ENCODE results near the gene MRPL40.

GRCh38 chr22:19464975-19465374, 32.6 kb downstream of the MRPL40 start:
- TF ChIP-seq POLR2A (IDR thresholded peaks at IDR 0.05) = no peak
- TF ChIP-seq, protein P1, sequence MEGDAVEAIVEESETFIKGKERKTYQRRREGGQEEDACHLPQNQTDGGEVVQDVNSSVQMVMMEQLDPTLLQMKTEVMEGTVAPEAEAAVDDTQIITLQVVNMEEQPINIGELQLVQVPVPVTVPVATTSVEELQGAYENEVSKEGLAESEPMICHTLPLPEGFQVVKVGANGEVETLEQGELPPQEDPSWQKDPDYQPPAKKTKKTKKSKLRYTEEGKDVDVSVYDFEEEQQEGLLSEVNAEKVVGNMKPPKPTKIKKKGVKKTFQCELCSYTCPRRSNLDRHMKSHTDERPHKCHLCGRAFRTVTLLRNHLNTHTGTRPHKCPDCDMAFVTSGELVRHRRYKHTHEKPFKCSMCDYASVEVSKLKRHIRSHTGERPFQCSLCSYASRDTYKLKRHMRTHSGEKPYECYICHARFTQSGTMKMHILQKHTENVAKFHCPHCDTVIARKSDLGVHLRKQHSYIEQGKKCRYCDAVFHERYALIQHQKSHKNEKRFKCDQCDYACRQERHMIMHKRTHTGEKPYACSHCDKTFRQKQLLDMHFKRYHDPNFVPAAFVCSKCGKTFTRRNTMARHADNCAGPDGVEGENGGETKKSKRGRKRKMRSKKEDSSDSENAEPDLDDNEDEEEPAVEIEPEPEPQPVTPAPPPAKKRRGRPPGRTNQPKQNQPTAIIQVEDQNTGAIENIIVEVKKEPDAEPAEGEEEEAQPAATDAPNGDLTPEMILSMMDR (IDR thresholded peaks at IDR 0.05) = no peak

Data from vagina (tissue), 2 donors.